Endodermal cell (in vitro differentiated cells): ENCODE results near the gene WDR46. TPM values are rescaled to one million over a fixed set of nuclear protein-coding genes. Genes with fewer than 3 reads are reported as not detected.

Experiments
- DNase-seq: peaks from one replicate; pipeline ENCODE4 v3.0.0-alpha.2; 2017
- H3K27ac ChIP-seq: 2 replicates; pipeline ENCODE4 v1.5.1; 2013; ENCODE audit warnings: mild to moderate bottlenecking, low read depth, low read length, moderate library complexity
- H3K27me3 ChIP-seq: 2 replicates; pipeline ENCODE4 v1.6.1; 2013; ENCODE audit warnings: mild to moderate bottlenecking, low read length, moderate library complexity; ENCODE audit not compliant: insufficient read depth, control insufficient read depth, poor library complexity, severe bottlenecking
- H3K36me3 ChIP-seq: 2 replicates; pipeline ENCODE4 v1.7.0; 2013; ENCODE audit warnings: mild to moderate bottlenecking, low read length, moderate library complexity; ENCODE audit not compliant: control insufficient read depth, insufficient read depth
- H3K4me1 ChIP-seq: one replicate; pipeline ENCODE4 v1.7.0; 2013; ENCODE audit warnings: low read length; ENCODE audit not compliant: control insufficient read depth, insufficient read depth
- H3K4me3 ChIP-seq: 2 replicates; pipeline ENCODE4 v1.5.1; 2013; ENCODE audit warnings: mild to moderate bottlenecking, low read length, moderate library complexity
- H3K9ac ChIP-seq: 2 replicates; pipeline ENCODE4 v1.6.1; 2013; ENCODE audit warnings: mild to moderate bottlenecking, low read length, moderate library complexity; ENCODE audit not compliant: poor library complexity, severe bottlenecking; ENCODE audit errors: extremely low read depth
- H3K9me3 ChIP-seq: 2 replicates; pipeline ENCODE4 v1.6.1; 2013; ENCODE audit warnings: mild to moderate bottlenecking, low read length, moderate library complexity; ENCODE audit not compliant: control insufficient read depth
- H3K27ac Mint-ChIP-seq: 2 replicates; pipeline ENCODE4 v1.8.0; 2020; ENCODE audit warnings: mixed read lengths
- H3K27me3 Mint-ChIP-seq: 2 replicates; pipeline ENCODE4 v1.8.0; 2021; ENCODE audit warnings: mild to moderate bottlenecking, mixed read lengths; ENCODE audit not compliant: insufficient read depth
- H3K36me3 Mint-ChIP-seq: 2 replicates; pipeline ENCODE4 v1.8.0; 2020; ENCODE audit warnings: low read depth, mixed read lengths
- H3K4me1 Mint-ChIP-seq: 2 replicates; pipeline ENCODE4 v1.8.0; 2020; ENCODE audit warnings: mixed read lengths
- H3K4me3 Mint-ChIP-seq: 2 replicates; pipeline ENCODE4 v1.8.0; 2020; ENCODE audit warnings: mild to moderate bottlenecking, moderate library complexity, mixed read lengths
- H3K9me3 Mint-ChIP-seq: 2 replicates; pipeline ENCODE4 v1.8.0; 2020; ENCODE audit warnings: mild to moderate bottlenecking, mixed read lengths
- WGBS, 2 experiments: methylation state at CpG; one replicate each; pipeline versions ENCODE4 v1.1.5 to v1.1.7; 2013; ENCODE audit warnings: missing lambda C conversion rate in 2 of 2, mixed read lengths in 1 of 2; ENCODE audit not compliant: insufficient coverage in 1 of 2, insufficient read length in 1 of 2; 5-methylcytosine and 5-hydroxymethylcytosine counted together
- total RNA-seq, 2 donors: library from RNA; stranded (reverse); fragmentation: NEBNext Ultra II Directional in 1 of 2; extraction: Animal tissue kit (Norgen Biotek cat#: 25700) in 1 of 2; gene quantifications; 2 replicates in 1 of 2; 3 replicates in 1 of 2; pipeline ENCODE4 v1.2.1, GENCODE V29; 2021
- TF ChIP-seq, protein P1 (sequence below): fragments of 200-600 bp; sonication (generic); conservative IDR thresholded peaks from 2 replicates; pipeline ENCODE4 v1.5.0; 2021; ENCODE audit warnings: antibody characterized with exemption, mild to moderate bottlenecking

Gene WDR46
- total RNA-seq, 2 donors from 2014 or later = 42.9 to 62.5 TPM

DNA sequence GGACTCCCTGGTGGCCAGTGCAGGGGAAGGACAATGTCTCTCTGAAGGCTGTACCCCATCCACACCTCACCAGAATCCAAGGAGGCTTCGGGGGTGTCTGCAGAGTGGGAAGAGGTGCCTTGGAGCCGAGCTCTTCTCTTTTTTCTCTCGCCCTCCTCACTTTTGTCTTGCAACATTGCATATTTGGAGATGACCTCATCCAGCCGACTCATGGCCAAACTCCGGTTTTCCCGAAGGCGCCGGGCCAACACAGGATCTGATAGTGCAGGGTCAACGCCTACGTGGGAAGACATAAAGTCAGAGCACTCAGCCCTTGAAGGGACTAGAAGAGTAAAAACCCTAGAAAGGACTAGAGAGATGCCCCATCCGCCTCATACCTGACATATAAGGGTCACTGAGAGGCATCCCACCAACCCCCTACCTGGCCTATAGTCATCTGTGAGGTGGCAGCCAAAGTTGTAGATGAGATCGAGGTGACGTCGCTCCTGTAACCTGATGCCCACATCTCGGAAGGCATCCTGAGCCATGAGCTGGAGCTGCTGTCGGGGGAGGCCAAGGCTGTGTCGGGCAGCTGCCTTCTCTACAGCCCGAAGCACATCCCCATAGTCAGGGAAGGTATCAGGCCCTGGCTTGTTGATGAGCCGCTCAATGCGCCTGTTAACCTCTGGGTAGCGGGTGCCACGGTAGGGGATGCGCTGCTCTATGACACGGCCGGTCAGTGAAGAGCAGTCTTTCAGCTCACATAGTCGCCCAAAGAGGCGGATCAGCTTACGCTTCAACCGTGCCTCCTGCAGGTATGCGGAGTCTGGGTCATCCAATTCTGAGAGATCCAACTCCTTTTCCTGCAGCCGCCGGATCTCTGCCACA is 31.5 kb upstream of the WDR46 start:
- Histone ChIP-seq H3K27me3 (no peaks in the 10 kb centered on the region), H3K4me1 (peaks cover 17% of the 10 kb centered on the region), H3K9me3 (no peaks in the 10 kb centered on the region), H3K4me3 (peak overlapping the region; percentile 97), H3K36me3 (peaks cover 30% of the 10 kb centered on the region), H3K9ac (no peak overlapping the region), H3K27ac (no peak overlapping the region)
- peaks cover 37% of the 10 kb centered on the region for H3K4me1 Mint-ChIP-seq
- H3K27me3 Mint-ChIP-seq = no peaks in the 10 kb centered on the region
- H3K27ac Mint-ChIP-seq = peak overlapping the region; percentile 78
- WGBS, 2 experiments = 92 to 93% methylated on average over 31 to 32 of the region's 32 CpGs
- peak overlapping the region; percentile 98 for H3K4me3 Mint-ChIP-seq
- no peak for DNase-seq
- peaks cover 36% of the 10 kb centered on the region for H3K36me3 Mint-ChIP-seq
- TF ChIP-seq, protein P1, sequence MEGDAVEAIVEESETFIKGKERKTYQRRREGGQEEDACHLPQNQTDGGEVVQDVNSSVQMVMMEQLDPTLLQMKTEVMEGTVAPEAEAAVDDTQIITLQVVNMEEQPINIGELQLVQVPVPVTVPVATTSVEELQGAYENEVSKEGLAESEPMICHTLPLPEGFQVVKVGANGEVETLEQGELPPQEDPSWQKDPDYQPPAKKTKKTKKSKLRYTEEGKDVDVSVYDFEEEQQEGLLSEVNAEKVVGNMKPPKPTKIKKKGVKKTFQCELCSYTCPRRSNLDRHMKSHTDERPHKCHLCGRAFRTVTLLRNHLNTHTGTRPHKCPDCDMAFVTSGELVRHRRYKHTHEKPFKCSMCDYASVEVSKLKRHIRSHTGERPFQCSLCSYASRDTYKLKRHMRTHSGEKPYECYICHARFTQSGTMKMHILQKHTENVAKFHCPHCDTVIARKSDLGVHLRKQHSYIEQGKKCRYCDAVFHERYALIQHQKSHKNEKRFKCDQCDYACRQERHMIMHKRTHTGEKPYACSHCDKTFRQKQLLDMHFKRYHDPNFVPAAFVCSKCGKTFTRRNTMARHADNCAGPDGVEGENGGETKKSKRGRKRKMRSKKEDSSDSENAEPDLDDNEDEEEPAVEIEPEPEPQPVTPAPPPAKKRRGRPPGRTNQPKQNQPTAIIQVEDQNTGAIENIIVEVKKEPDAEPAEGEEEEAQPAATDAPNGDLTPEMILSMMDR = no peak
- H3K9me3 Mint-ChIP-seq = no peaks in the 10 kb centered on the region

DNA sequence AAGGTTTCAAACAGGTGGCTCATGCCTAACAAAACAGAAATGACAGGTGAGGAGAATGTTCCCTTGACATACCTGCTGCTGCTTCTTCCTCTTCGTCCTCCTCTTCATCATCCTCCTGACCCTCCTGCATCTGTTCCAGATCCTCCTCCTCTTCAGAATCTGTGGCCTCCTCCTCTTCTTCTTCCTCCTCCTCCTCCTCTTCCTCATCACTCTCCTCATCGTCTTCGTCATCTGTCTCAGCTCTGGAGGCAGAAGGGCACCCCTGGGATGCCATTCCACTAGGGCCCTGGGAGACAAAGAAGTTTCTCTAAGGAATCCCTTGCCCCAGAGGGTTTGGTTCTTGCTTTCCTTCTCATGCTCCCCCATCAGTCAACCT is 30.9 kb upstream of the WDR46 start:
- peaks cover under 1% of the 10 kb centered on the region for H3K27me3 Mint-ChIP-seq
- Histone ChIP-seq H3K27me3 (no peaks in the 10 kb centered on the region), H3K9me3 (no peaks in the 10 kb centered on the region), H3K4me1 (peaks cover 17% of the 10 kb centered on the region), H3K27ac (no peak overlapping the region), H3K36me3 (peaks cover 30% of the 10 kb centered on the region), H3K9ac (no peak overlapping the region), H3K4me3 (no peak overlapping the region)
- peak overlapping the region; percentile 78 for H3K27ac Mint-ChIP-seq
- peaks cover 37% of the 10 kb centered on the region for H3K4me1 Mint-ChIP-seq
- no peaks in the 10 kb centered on the region for H3K9me3 Mint-ChIP-seq
- TF ChIP-seq, protein P1 = no peak
- H3K4me3 Mint-ChIP-seq = no peak overlapping the region
- 75 to 95% methylated on average over 1 to 3 of the region's 3 CpGs for WGBS, 2 experiments
- no peak for DNase-seq
- peaks cover 36% of the 10 kb centered on the region for H3K36me3 Mint-ChIP-seq

DNA sequence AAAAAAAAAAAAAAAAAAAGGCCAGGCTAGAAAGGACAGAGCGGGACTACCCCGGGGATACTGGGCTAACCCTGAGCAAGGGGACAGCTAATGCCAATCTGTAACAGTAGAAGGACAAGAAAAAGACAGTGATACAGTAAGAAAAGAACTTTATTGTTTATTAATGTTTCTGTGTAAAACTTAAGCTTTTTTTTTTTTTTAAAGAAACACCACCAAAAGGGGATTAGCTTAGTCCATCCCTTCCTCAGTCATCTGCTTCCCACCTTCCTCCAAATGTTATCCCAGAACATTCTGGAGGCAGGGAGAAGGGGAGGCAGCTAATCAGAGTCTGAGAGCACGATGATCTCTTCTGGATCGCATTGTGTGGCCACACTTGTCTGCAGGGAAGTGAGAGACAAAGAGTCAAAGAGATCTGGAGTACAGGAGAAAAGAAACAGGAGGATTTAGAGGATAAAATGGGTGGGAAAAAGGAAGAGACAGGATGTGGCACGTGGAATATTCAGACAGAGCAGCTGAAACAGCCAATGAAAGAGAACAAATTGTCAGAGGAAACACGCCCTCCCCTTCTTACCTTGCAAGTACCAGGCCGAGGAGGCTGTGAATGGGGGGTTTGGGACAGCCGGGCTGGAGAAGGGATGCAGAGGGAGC is 29.5 kb upstream of the WDR46 start:
- peaks cover 5% of the 10 kb centered on the region for H3K27me3 ChIP-seq
- Mint-ChIP-seq H3K36me3 (peaks cover 36% of the 10 kb centered on the region), H3K9me3 (no peaks in the 10 kb centered on the region), H3K27ac (peak overlapping the region; percentile 99), H3K4me1 (peaks cover 36% of the 10 kb centered on the region), H3K27me3 (peaks cover 7% of the 10 kb centered on the region), H3K4me3 (peak overlapping the region; percentile 87)
- H3K27ac ChIP-seq = peak overlapping the region; percentile 55
- TF ChIP-seq, protein P1 = no peak
- H3K4me3 ChIP-seq = peak overlapping the region; percentile 89
- peaks cover 17% of the 10 kb centered on the region for H3K4me1 ChIP-seq
- H3K36me3 ChIP-seq = peaks cover 30% of the 10 kb centered on the region
- no peaks in the 10 kb centered on the region for H3K9me3 ChIP-seq
- H3K9ac ChIP-seq = peak overlapping the region; percentile 31
- 71 to 75% methylated on average over 4 to 8 of the region's 8 CpGs for WGBS, 2 experiments
- peak; percentile 42 for DNase-seq
